ENCODE measurements around the gene LPP.

The LPP gene

GRCh38 chr3:188760408-188760807, 606.5 kb downstream of the LPP start:
- in situ Hi-C loops (cut with MboI; ENCODE audit: low sequenced_read_pairs) = no loop called here

GRCh38 chr3:188761439-188761838, 607.5 kb downstream of the LPP start:
- in situ Hi-C loops (cut with MboI; ENCODE audit: low sequenced_read_pairs) = no loop called here

- in situ Hi-C loops (cut with MboI; ENCODE audit: low sequenced_read_pairs) = no loop called here
Observed at GRCh38 chr3:188761964-188762363, 608.0 kb downstream of the LPP start.

GRCh38 chr3:188764609-188765008, 610.7 kb downstream of the LPP start:
- in situ Hi-C loops (cut with MboI; ENCODE audit: low sequenced_read_pairs) = no loop called here

GRCh38 chr3:188769831-188770230, 615.9 kb downstream of the LPP start:
- in situ Hi-C loops (cut with MboI; ENCODE audit: low sequenced_read_pairs) = no loop called here

- in situ Hi-C loops (cut with MboI; ENCODE audit: low sequenced_read_pairs) = no loop called here
Observed at GRCh38 chr3:188772886-188773285, 618.9 kb downstream of the LPP start.

- in situ Hi-C loops (cut with MboI; ENCODE audit: low sequenced_read_pairs) = no loop called here
Observed at GRCh38 chr3:188775412-188775811, 621.5 kb downstream of the LPP start.

- in situ Hi-C loops (cut with MboI; ENCODE audit: low sequenced_read_pairs) = no loop called here
Observed at GRCh38 chr3:188776447-188776846, 622.5 kb downstream of the LPP start.

GRCh38 chr3:188778091-188778852, 624.3 kb downstream of the LPP start:
- in situ Hi-C loops (cut with MboI; ENCODE audit: low sequenced_read_pairs) = no loop called here

- in situ Hi-C loops (cut with MboI; ENCODE audit: low sequenced_read_pairs) = no loop called here
Observed at GRCh38 chr3:188779281-188779980, 625.5 kb downstream of the LPP start.

- in situ Hi-C loops (cut with MboI; ENCODE audit: low sequenced_read_pairs) = no loop called here
Observed at GRCh38 chr3:188780193-188781147, 626.5 kb downstream of the LPP start.

- in situ Hi-C loops (cut with MboI; ENCODE audit: low sequenced_read_pairs) = no loop called here
Observed at GRCh38 chr3:188782613-188783124, 628.7 kb downstream of the LPP start.

- in situ Hi-C loops (cut with MboI; ENCODE audit: low sequenced_read_pairs) = no loop called here
Observed at GRCh38 chr3:188786424-188786823, 632.5 kb downstream of the LPP start.

GRCh38 chr3:188788621-188789081, 634.7 kb downstream of the LPP start:
- in situ Hi-C loops (cut with MboI; ENCODE audit: low sequenced_read_pairs) = no loop called here

- in situ Hi-C loops (cut with MboI; ENCODE audit: low sequenced_read_pairs) = no loop called here
Observed at GRCh38 chr3:188789251-188789650, 635.3 kb downstream of the LPP start.

GRCh38 chr3:188791311-188791710, 637.4 kb downstream of the LPP start:
- in situ Hi-C loops (cut with MboI; ENCODE audit: low sequenced_read_pairs) = no loop called here

- in situ Hi-C loops (cut with MboI; ENCODE audit: low sequenced_read_pairs) = no loop called here
Observed at GRCh38 chr3:188792793-188793192, 638.8 kb downstream of the LPP start.

GRCh38 chr3:188796122-188796631, 642.2 kb downstream of the LPP start:
- in situ Hi-C loops (cut with MboI; ENCODE audit: low sequenced_read_pairs) = no loop called here

- in situ Hi-C loops (cut with MboI; ENCODE audit: low sequenced_read_pairs) = no loop called here
Observed at GRCh38 chr3:188797045-188797444, 643.1 kb downstream of the LPP start.

GRCh38 chr3:188798556-188799145, 644.7 kb downstream of the LPP start:
- in situ Hi-C loops (cut with MboI; ENCODE audit: low sequenced_read_pairs) = no loop called here

All from HL-60/S4 (cell line).